Medulla oblongata (tissue), 1 donor: Measurements from ENCODE around the gene CD276.
"Not testable (repeated sequence)": the region's sequence is repeated elsewhere in the genome, so short reads cannot be mapped to it uniquely, and the experiment has no call there.

ENCODE experiments used
- DNase-seq: peaks from one replicate; pipeline ENCODE4 v3.0.0-alpha.2; 2015; ENCODE audit errors: extremely low spot score

CD276 gene

GRCh38 chr15:73684581-73685455 lies 635 bp downstream of the CD276 start:
- DNase-seq, result no peak

- DNase-seq, result no peak
Measured at GRCh38 chr15:73685981-73686380, 1.8 kb downstream of the CD276 start.

GRCh38 chr15:73686781-73687256 lies 2.6 kb downstream of the CD276 start:
- no peak for DNase-seq

GRCh38 chr15:73687351-73687750 lies 3.2 kb downstream of the CD276 start:
- no peak for DNase-seq

- no peak for DNase-seq
Measured at GRCh38 chr15:73688455-73688854, 4.3 kb downstream of the CD276 start.

GRCh38 chr15:73691396-73691795 lies 7.2 kb downstream of the CD276 start:
- no peak for DNase-seq

GRCh38 chr15:73694419-73694818 lies 10.2 kb downstream of the CD276 start:
- no peak for DNase-seq

GRCh38 chr15:73695773-73696640 lies 11.8 kb downstream of the CD276 start:
- DNase-seq, result no peak

GRCh38 chr15:73696641-73697001 lies 12.4 kb downstream of the CD276 start:
- DNase-seq, result no peak

GRCh38 chr15:73697033-73697467 lies 12.9 kb downstream of the CD276 start:
- DNase-seq, result peak; percentile 89

- DNase-seq, result no peak
Measured at GRCh38 chr15:73699249-73700040, 15.3 kb downstream of the CD276 start.

- DNase-seq, result peak; percentile 92
Measured at GRCh38 chr15:73700041-73700842, 16.1 kb downstream of the CD276 start.

GRCh38 chr15:73702311-73703239 lies 18.4 kb downstream of the CD276 start:
- DNase-seq, result not testable (repeated sequence)

- DNase-seq, result not testable (repeated sequence)
Measured at GRCh38 chr15:73703601-73704000, 19.4 kb downstream of the CD276 start.

- DNase-seq, result not testable (repeated sequence)
Measured at GRCh38 chr15:73704142-73704868, 20.1 kb downstream of the CD276 start.

GRCh38 chr15:73704869-73705645 lies 20.9 kb downstream of the CD276 start:
- DNase-seq, result peak; percentile 48

GRCh38 chr15:73708691-73709090 lies 24.5 kb downstream of the CD276 start:
- no peak for DNase-seq

- DNase-seq, result no peak
Measured at GRCh38 chr15:73709241-73709640, 25.1 kb downstream of the CD276 start.
